HT-29 (cell line): ENCODE results near the gene CSPG4. TPM values are rescaled to one million over a fixed set of nuclear protein-coding genes. Genes with fewer than 3 reads are reported as not detected.
"Not testable (repeated sequence)": the region's sequence is repeated elsewhere in the genome, so short reads cannot be mapped to it uniquely, and the experiment has no call there.

Source experiments
- DNase-seq: peaks from one replicate; pipeline ENCODE4 v3.0.0-alpha.2; 2015; ENCODE audit warnings: low spot score
- total RNA-seq: library from RNA; depleted of rRNA; stranded (reverse); fragments of >200 nt; shearing (Covaris generic); gene quantifications from 2 replicates; pipeline ENCODE4 v1.2.3, GENCODE V29; 2014

CSPG4 gene
- total RNA-seq, 1 experiment from 2014 or later, result 10.7 TPM

GRCh38 chr15:75705854-75706681 is 6.6 kb downstream of the CSPG4 start:
- DNase-seq, result no peak

DNA sequence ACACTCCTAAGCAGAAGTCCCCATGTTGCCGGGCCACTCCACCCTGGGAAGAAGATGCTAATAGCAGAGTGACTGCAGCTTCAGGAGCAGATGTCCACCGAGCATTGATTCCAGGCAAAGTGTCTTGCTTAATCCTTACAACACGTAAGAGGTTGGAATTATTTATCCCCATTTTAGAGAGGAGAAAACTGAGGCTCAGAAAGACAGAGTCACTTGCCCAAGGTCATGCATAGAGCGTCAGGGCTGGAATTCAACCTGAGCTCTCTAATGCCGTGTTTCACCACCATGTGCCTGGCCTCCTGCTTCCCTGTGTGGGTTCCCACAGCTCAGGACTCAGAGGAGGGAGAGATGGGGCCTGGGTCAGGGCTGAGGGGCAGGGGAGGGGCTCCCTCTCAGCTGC is 7.3 kb downstream of the CSPG4 start:
- not testable (repeated sequence) for DNase-seq

- DNase-seq, result no peak
These were observed 8.0 kb downstream of the CSPG4 start for GRCh38 chr15:75704618-75705017.

DNA sequence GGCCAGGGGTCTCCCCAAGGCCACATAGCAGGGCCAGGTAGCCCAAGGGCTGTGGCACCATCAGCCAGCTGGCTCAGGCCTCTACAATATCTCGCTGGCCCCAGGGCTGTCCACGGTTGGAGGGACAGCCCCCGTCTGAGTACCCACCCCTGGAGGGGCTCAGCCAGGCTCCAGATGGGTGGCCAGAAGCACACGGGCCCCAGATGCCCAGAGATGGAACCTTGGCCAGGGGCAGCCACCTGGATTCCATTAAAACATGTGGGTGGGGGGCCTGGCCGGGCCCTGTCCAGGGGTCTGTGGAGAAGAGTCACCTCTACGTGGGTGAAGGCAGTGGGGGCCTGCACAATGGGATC is 8.4 kb downstream of the CSPG4 start:
- no peak for DNase-seq

DNA sequence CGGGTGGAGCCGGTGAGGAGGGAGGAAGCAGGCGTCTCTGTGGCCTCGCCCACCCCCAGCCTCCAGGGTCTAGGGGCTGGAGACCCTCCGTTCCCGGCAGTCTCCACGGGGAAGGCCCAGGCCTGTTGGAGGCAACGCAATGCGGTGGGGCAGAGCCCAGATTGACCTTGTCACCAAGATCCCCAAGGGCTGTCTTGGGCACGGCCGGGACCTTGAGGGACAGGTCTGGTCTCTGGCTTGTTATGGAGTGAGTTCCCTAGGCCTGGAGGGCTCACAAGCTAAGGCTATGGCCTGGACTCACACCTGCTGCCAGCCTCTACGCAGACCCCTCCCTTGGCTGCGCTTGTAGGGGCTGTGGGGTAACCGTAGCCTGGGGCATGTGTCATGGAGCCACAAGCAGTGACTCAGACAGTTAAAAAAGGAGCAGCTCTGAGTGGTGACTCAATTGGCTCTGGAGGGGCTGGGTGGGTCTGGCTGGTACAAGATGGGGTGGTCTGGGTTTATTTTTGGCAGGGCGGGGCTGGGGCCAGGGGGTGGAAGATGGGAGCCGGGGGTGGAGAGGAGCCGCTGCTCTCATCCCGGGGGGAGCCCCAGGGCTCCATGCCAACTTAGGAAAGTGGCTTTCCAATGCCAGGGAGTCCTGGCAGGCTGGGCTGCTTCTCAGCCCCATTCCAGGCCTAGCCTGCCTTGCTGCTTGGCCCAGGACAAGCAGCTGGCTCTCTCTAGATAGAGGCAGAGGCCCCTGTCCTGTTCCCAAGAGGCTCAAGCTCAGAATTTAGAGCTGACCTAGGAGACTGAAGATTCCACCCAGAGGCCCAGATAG is 9.0 kb downstream of the CSPG4 start:
- not testable (repeated sequence) for DNase-seq

DNA sequence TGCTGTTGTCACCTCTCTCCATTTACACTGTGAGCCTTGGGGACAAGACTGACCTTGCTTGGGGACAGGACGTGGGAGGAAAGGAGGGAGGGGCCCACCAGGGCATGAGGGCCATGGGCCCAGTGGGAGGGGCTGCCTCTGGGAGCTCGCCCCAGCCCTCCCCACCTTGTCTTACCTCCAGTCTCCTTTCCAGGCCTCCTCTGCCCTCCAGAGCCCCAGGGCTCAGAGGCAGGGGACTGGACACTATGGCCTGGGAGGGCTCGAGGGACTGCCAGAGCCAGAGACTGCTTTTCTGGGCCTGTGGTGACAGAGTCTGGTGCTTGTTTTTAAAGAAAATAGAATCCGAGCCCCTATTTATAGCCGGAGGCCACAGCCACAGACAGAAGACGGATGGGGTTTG is 10.2 kb downstream of the CSPG4 start:
- no peak for DNase-seq

DNA sequence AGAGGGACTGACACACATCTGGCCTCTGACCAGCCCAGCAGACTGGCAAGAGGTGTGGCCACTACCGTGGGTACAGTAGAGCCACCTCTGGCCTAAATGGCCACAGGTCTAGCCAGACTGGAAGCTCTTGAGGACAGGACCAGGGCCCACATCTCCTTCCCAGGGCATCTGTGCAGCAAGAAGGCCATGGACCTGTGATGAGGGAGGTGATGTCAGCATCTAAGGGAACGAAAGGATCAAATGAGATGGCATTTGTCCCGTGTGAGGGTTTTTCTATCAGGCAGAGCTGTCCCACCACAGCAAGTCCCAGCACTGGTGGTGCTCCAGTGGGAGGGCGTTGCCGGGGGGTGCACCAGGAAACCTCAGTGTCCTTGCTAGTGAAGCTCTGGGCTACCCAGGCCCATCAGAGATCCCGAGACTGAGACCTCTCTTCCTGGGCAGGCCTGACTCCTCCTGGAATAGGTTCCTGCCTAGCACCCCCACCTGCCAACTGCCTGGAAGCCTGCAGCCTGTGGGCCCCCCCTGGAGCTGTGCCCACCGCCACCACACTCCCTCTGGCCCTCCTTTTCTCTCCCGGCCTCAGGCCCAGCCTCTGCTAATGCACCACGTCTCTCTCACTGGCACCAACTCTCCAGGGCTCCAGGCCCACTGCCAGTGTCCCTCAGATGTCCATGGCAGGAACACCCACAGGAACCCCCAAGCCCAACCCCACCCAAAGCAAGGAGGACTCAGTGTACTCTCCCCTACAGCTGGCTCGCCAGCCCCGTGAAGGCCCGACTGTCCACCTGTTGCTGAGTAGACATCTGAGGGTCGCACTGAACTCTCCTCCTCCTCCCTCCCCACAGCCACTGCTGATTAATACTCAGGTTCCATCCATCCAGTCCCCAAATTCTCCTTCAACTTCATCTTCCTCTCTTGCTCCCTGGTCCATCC is 11.3 kb downstream of the CSPG4 start:
- peak; percentile 0 for DNase-seq

DNA sequence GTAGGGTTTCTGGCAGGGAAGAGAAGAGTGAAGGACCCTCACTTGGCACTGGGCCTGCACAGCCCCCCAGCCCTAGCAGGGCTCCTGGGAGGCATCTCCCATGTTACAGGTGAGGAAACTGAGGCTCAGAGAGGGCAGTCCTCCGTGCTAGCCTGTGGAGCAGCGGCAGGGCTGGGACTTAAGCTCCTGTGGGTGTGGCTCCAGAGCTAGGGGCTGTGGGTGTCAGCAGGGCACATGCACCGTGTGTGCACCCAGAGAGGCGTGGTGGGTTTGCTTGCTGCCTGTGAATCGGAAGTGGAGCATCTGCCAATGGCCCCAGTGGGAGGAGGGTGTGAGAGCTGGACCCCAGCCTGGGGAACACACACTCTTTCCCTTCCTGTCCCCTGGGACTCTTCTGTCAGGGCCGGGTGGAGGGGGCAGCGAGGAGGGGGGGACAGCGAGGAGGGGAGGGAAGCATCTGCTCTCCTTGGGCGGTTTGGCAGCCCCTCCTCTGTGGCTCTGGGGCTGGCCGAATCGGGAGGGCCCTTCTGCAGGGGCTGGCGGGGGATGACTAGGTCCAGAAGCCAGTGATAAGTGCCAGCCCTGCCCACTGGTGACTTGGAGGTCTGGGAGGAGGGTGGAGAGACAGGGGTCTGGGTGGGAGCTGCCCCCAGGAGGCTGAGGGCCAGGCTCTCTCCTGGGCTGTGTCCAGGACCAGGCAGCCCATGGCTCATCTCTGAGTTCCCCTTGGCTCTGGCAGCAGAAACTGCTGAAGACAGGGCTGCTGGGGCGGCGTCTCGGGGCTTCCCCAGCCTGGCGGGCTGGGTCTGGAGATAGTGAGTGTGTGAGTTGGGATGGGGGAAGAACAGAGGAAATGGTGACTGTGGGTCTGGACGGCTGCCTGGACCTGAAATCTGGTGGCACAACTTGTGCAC is 12.4 kb downstream of the CSPG4 start:
- peak; percentile 1 for DNase-seq

- DNase-seq, result peak; percentile 1
These were observed 13.1 kb downstream of the CSPG4 start for GRCh38 chr15:75699517-75699916.

DNA sequence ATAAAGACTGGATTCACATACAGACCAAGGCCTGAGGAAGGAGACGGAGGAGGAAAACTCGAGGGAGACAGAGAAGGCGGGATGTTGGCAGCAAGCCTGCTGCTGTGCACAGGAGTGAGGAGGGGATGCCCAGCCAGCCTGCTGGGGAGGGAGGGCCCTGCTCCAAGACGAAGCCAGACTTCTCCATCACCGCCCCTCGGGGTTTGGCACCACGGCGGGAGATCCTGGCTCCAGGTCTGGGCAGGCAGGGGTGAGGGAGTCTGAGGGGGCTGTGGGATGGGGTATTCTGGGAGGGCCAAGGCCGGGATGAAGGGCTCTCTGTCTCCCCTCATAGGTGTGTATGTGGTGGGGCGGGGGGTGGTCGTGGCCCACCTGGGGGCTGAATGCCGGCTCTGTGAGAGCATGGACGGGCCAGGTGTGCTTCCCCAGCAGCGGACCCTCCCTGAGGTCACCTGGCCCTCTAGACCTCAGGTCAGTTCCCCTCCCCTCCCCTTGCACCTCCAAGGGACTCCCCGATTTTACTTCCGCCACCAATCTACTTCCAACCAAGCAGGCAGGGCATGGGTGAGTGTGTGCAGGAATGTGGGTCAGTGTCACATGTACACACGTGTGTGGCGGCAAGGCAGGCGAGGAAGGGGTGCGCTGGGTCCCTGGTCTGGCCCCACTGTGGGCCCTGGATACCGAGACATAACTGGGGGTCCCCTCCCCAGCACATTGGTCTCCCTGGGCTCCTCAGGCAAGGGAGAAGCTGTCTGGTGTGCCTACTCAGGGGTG is 14.5 kb downstream of the CSPG4 start:
- DNase-seq, result not testable (repeated sequence)

GRCh38 chr15:75697523-75697922 is 15.1 kb downstream of the CSPG4 start:
- DNase-seq, result peak; percentile 22

DNA sequence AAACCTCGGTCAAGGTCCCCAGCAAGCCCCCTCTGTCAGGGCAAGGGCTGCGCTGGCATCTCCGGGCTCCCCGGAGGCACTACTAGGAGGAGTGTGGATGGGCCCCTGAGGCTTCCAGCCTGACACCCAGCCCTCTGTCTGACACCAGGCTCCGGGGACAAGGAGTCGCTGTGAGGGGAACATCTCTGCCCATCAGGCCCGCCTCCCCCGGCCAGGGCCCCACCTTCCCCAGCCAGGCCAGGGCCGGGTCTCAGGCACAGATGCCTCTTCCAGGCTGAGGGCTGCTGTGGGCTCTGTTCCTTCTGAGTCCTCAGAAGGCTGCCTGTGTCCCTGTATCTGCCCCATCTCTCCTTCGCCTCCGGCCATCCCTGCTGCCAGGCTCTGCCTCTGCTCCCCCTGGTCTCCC is 15.8 kb downstream of the CSPG4 start:
- no peak for DNase-seq

- DNase-seq, result peak; percentile 49
These were observed 16.3 kb downstream of the CSPG4 start for GRCh38 chr15:75696311-75696720.

GRCh38 chr15:75695634-75696310 is 16.9 kb downstream of the CSPG4 start:
- DNase-seq, result peak; percentile 20

GRCh38 chr15:75695220-75695619 is 17.4 kb downstream of the CSPG4 start:
- peak; percentile 0 for DNase-seq

DNA sequence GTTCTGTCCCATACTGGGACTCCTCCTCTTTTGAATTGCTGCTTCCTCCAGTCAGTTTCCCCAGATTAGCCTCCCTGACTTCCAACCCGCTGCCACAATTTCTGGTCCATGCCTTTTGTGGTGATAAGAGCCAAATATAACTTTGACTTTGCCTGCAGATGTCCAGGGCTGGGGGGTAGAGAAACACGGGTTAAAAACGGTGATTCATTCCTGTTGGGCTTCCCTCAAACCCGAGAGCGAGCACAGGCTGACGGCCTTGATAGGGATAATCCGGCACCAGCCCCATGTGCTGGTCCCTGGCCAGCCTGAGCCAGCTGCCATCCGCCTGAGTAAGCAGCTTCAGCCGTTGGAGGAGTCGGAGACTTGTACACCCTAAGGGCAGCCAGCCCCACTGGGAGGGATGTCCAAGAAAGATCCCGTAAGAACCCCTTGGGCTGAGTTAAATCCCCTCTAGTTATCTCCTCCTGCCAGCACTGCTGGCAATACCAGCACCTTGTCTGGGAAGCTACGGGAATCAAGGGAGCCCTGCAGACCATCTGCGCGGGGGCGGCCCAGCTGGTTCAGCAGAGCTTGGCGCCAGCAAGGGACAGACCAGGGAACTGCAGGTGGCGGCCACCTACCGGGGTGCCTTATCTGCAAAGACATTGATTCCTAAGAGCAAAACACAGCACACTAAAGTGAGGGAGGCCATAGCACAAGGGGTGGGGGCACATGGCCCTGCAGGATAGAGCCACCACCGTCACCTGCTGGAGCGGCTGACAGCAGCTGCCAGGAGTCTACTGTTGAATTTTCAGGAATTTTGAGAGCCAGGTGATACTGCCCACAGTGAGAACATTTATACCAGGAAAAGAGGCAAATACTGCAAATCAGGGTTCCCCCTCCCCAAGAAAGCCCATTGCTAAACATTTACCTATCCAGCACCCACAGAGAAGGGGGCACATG is 18.1 kb downstream of the CSPG4 start:
- DNase-seq, result peak; percentile 47

- DNase-seq, result no peak
These were observed 19.0 kb downstream of the CSPG4 start for GRCh38 chr15:75693501-75694240.
